ENCODE measurements around the gene SMO.
"Not testable (repeated sequence)": the region's sequence is repeated elsewhere in the genome, so short reads cannot be mapped to it uniquely, and the experiment has no call there.

The SMO gene

DNA sequence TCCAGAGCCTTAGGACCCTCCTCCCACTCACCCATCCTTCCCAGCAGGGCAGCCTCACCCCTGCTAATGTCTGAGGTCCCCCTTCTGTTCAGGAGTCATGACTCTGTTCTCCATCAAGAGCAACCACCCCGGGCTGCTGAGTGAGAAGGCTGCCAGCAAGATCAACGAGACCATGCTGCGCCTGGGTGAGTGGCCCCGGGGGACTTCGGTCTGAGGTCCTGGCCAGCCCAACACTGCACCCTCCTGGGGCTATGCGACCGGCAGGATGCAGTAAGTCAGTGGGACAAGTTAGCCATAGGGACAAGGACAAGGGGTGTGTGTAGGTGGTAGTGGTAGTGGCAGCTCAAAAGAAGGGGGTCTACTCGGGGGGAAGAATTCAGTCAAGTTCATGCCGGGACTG lies 20.2 kb downstream of the SMO start:
- DNase-seq (ENCODE audit: low read depth in 2 of 2): no peak

DNA sequence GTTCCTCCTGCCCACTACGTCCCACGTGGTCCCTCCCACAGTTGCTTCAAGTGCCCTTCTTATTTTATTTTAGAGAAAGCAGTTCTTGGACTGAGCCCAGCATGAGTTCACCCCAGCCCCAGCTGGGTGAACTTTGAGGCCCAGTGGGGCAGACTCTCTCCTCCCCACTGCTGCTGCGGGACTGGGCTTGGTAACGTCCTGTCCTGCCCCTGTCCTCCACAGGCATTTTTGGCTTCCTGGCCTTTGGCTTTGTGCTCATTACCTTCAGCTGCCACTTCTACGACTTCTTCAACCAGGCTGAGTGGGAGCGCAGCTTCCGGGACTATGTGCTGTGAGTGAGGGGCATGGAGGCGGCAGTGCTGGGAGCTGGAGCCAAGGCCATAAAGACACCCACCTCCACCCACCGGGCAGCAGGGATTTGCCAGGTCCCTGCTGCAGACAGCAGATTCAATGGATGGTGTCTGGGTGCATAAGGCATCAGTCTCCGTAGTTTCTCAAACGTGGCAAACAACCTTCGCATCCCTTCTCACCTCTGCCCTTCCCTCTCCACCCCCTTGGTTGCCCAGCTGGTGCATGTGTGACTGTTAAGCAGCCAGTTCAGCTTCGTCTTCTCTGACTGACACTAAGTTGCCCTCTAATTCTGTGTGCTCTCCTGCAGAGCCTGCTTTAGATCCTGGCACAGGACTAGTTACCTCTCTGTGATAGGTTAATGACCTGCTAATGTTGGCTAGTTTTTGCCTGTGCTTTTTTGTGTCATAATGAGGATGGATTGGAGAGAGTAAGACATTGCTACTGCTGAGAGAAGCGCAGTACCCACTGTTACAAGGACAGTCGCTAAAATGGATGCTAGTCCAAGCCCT lies 20.9 kb downstream of the SMO start:
- DNase-seq (ENCODE audit: low read depth in 2 of 2): no peak

DNA sequence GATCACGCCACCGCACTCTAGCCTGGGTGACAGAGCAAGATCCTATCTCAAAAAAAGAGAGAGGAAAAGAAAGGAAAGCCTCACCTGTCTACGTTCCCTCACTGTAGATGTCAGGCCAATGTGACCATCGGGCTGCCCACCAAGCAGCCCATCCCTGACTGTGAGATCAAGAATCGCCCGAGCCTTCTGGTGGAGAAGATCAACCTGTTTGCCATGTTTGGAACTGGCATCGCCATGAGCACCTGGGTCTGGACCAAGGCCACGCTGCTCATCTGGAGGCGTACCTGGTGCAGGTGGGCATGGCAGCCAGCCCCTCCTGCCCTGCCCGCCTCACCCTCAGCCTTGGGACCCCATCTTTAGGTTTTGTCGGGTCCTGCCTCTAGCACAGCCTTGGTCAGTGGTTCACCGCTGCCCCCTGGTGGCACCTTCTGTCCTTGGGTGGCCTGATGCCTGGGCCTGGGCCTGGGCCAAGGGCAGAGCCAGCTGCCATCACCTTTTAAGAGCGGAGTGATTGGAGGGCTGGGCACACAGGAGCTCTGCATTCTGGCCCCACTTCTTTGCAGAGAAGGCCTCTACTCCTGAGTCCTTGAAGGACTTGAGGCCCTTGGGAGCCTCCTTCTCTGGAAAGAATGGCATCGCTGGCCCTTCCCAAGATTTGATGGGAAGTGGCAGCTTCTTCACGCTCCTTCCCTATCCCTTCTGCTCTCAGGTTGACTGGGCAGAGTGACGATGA lies 22.0 kb downstream of the SMO start:
- DNase-seq (ENCODE audit: low read depth in 2 of 2): peak; percentile 18 to 42

DNA sequence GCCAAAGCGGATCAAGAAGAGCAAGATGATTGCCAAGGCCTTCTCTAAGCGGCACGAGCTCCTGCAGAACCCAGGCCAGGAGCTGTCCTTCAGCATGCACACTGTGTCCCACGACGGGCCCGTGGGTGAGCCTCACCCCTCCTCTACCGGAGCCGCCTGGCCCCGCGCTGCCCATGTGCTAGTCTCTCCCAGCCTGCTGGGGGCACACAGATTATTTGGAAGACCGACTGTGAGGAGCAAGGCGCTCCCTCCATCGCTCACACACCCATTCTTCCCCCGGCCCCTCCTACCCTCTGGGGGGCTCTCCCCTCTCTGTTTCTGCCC lies 22.5 kb downstream of the SMO start:
- no peak for DNase-seq (ENCODE audit: low read depth in 2 of 2)

DNA sequence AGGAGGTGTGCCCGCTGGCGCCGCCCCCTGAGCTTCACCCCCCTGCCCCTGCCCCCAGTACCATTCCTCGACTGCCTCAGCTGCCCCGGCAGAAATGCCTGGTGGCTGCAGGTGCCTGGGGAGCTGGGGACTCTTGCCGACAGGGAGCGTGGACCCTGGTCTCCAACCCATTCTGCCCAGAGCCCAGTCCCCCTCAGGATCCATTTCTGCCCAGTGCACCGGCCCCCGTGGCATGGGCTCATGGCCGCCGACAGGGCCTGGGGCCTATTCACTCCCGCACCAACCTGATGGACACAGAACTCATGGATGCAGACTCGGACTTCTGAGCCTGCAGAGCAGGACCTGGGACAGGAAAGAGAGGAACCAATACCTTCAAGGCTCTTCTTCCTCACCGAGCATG lies 23.7 kb downstream of the SMO start:
- DNase-seq (ENCODE audit: low read depth in 2 of 2): no peak

DNA sequence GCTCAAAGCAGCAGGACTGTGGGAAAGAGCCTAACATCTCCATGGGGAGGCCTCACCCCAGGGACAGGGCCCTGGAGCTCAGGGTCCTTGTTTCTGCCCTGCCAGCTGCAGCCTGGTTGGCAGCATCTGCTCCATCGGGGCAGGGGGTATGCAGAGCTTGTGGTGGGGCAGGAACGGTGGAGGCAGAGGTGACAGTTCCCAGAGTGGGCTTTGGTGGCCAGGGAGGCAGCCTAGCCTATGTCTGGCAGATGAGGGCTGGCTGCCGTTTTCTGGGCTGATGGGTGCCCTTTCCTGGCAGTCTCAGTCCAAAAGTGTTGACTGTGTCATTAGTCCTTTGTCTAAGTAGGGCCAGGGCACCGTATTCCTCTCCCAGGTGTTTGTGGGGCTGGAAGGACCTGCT lies 24.2 kb downstream of the SMO start:
- DNase-seq (ENCODE audit: low read depth in 2 of 2): no peak

DNA sequence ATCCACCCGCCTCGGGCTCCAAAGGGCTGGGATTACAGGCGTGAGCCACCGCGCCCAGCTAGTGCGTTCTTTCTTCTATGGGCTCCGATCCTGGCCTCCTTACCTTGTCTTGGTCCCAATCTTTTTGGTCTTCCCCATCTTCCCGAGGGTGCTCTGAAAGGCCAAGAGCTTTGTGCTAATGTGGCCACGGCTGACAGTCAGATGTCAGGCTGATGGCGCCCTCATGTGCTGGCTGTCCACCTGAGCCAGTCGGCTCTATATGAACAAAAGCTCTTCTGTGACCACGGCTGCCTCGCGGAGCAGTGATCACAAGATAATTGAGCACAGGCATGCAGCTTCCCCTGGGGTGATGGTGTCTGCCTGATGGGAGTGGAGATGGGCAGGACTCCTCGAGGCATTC lies 25.4 kb downstream of the SMO start:
- DNase-seq (ENCODE audit: low read depth in 2 of 2): no peak

DNA sequence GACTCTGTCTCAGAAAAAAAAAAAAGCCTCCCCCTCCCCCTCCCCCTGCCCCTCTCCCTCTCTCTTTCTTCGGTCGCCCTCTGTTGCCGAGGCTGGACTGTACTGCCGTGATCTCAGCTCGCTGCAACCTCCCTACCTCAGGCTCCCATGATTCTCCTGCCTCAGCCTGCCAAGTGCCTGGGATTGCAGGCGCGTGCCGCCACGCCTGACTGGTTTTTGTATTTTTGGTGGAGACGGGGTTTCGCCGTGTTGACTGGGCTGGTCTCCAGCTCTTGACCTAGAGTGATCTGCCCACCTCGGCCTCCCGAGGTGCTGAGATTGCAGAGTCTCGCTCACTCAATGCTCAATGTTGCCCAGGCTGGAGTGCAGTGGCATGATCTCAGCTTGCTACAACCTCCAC lies 27.3 kb downstream of the SMO start:
- DNase-seq (ENCODE audit: low read depth in 2 of 2): not testable (repeated sequence)

DNA sequence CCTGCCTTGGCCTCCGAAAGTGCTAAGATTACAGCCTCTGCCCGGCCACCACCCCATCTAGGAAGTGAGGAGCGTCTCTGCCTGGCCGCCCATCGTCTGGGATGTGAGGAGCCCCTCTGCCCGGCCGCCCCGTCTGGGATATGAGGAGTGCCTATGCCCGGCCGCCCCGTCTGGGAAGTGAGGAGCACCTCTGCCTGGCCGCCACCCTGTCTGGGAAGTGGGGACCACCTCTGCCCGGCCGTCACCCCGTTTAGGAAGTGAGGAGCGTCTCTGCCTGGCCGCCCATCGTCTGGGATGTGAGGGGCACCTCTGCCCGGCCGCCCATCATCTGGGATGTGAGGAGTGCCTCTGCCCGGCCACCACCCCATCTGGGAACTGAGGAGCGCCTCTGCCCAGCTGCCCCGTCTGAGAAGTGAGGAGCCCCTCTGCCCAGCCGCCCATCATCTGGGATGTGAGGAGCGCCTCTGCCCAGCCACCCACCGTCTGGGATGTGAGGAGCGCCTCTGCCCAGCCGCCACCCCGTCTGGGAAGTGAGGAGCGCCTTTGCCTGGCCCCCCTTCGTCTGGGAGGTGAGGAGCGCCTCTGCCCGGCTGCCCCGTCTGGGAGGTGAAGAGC lies 27.8 kb downstream of the SMO start:
- DNase-seq (ENCODE audit: low read depth in 2 of 2): not testable (repeated sequence)

DNA sequence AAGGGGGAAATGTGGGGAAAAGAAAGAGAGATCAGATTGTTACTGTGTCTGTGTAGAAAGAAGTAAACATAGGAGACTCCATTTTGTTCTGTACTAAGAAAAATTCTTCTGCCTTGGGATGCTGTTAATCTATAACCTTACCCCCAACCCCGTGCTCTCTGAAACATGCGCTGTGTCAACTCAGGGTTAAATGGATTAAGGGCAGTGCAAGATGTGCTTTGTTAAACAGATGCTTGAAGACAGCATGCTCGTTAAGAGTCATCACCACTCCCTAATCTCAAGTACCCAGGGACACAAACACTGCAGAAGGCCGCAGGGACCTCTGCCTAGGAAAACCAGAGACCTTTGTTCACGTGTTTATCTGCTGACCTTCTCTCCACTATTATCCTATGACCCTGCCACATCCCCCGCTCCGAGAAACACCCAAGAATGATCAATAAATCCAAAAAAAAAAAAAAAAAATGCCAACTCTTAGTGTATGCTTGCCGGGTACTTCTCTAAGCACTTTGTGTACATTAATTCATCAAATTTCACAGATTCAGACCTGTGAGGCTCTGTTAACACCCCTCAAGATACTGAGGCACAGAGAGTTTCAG lies 28.5 kb downstream of the SMO start:
- DNase-seq (ENCODE audit: low read depth in 2 of 2): not testable (repeated sequence)

DNA sequence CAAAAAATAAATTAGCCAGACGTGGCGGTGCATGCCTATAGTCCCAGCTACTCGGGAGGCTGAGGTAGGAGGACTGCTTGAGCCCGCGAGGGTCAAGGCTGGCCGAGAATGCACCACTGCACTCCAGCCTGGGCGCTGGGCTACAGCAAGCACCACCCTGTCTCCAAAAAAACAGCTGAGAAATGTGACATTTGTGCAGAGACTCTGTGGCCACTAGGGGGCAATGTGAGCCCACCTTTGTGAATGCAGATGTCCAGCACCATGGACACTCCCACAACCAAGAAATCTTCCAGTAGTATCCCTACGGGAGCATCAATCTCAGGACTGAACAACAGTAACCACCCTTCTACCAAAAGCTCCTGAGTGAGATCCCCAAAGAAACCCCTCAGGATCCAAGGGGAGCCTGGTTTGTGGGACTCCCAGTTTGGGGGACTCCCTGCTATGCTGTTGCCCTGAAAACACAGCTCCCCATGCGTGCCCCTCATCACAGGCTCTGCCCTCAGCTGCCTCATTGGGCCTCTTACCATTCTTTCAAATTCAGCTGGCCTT lies 30.2 kb downstream of the SMO start:
- DNase-seq (ENCODE audit: low read depth in 2 of 2): peak; percentile 51 to 63

DNA sequence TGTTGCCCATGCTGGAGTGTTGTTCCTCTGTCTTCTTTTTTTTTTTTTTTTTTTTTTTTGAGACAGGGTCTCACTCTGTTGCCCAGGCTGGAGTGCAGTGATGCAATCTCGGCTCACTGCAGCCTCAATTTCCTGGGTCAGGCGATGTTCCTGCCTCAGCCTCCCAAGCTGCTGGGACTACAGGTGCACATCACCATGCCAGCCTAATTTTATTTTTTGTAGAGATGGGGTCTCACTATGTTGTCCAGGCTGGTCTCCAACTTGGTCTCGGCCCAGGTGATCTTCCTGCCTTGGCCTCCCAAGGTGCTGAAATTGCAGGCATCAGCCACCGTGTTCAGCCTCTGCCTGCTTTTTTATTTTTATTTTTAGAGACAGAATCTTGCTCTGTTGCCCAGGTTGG lies 30.7 kb downstream of the SMO start:
- DNase-seq (ENCODE audit: low read depth in 2 of 2): not testable (repeated sequence)

DNA sequence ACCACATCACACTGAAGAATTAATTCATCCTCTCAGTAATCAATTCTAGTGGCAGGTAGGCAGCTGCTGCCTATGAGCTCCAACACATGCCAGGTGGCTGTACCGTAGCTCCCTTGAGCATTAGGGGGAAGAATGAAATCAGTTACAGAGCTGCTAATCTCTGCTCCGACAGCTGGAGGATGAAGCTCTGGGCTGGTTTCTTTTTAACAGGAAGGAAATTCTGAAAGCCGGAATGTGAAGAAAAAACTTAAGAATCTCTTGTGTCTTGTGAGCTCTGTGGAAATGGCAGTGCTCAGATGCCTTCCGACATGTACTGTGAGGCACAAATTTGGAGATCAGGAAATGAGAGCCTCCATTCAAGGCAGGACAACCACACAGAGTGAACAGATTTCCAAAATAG lies 33.6 kb downstream of the SMO start:
- no peak for DNase-seq (ENCODE audit: low read depth in 2 of 2)

DNA sequence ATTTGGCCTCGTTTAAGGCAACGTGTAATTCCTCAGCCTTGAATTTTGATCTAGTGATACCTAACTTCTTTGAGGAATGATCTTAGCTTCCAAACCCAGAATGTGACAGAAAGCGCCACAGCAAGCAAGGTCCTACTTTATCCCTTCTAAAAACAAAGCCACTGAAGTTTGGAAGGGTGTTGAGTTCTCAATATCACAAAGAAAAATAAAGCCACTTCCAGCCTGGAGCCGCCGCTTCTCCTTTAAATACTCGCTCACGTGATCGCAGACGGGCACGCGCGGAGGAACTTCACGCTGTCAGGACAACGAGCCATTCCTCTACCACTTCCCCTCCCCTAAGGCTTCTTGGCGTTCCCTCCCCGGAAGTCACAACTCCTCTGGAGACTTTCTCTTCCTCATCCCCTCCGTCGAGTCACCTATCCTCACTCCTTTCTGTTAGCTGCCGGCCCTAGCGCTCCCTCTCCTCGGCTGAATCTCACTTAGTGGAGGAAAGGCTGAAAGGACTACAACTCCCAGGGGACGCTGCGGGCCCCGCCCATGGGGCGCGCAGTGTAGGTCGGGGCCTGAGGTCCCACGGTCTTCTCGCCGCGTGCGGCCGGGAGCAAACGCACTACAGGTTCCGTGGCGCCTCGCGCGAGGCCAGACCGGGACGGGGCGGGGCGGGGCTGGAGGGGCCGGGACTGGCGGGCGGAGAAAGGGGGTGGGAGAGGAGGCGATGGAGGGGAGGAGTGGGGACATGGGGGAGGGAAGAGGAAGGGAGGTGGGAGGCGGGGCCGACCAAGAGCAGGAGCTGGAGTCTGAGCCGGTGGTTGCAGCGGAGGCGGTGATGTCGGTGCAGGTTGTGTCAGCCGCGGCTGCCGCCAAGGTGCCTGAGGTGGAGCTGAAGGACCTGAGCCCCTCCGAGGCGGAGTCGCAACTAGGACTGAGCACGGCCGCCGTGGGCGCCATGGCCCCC lies 36.1 kb downstream of the SMO start, which contains the start of gene AHCYL2:
TSS of gene AHCYL2 (plus strand) at position 780 of the 955 bp plus-strand sequence.
- DNase-seq (ENCODE audit: low read depth in 2 of 2): peak; percentile 96 to 97

DNA sequence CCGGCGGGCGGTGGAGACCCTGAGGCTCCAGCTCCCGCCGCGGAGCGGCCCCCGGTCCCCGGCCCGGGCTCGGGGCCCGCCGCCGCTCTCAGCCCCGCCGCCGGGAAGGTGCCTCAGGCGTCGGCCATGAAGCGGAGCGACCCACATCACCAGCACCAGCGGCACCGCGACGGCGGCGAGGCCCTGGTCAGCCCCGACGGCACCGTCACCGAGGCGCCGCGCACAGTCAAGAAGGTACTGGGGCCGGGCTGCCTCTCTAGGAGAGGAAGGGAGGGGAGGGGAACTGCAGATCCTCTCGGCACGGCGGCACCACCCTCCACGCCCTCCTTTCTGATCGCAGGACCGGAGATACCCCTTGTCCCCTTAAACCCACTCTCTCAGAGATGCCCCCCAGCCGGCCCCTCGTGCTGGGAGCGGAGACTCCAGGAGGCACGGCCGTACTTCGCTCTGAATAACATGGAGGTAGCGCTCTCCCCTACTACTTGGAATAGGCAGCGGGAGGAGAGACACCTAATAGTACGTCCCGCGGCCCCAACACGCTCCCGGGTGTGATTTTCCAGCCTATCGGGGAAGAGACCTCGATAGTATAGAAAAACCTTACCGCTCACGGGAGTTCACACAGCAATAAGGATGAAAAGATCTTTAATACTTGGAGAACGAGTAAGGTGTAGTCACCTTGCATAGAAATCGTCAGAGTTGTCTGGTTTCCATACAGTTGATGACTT lies 36.9 kb downstream of the SMO start:
- DNase-seq (ENCODE audit: low read depth in 2 of 2): peak; percentile 8 to 28

DNA sequence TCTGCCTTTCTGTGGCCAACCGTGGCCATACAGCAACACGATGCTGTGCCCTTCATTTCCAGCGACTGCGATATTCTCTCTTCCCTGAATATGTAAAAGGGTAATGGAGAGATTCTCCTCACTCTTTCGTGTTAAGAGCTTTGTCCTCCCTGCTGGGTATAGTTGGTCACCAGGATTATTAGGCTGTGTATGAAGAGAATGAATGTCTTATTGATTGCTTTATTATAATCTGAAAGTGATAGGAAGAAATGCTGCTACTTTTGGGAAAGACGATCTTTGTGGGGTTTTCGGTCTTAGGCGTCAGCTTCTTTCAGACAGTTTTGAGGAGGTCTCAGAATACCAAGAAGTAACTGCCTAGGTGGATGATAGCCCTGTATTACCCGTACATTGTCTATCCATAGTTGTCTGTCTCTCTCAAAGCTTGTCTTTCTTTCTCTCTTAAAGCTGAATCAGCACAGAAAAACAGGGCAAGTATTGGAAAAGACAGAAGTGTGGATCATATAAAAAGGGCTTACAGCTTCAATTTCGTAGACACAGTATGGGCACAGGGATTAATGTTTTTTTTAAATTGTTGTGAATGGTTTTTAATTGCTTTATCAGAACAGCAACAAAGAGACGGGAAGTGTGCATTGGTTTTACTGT lies 37.6 kb downstream of the SMO start:
- no peak for DNase-seq (ENCODE audit: low read depth in 2 of 2)

DNA sequence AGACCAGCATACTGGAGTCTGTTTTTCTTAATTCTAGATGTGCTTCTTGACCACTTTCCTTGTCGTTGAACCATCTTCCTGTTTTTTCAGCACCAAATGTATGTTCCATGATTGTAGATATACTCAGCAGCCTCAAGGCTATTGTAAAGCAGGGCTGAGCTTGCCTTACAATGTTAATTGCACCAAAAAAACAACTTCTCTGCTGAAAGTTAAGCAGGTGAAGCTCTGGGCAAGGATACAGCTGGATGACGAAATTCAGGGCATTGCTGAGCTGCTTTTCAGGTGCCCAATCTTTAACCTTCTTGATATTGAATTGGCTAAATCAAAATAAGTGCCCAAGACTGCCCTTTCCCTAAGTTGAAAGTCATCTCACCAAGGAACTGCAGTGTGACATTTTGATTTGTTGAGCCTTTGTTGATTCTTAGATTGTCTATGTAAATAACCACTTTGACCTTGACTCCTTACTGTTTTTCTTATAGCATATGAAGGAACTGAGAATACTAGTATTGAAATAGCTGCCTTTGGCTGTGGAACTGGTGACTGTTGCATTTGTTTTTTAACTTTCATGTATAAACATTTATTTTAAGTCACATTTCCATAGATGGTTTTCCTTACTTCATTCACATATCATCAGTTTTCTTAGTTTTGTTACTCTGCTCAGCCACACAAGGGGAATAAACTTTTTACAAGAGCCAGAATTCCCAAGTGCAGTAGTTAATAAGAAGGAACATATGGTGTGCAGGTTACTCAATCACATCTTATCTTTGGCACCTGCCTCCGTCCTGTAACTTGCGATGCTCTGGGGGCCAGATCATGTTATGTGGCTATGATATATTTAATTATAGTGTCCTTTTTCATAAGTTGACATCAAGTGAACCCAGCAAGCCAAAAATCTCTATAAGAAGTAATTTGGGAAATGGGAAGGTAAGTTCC lies 39.5 kb downstream of the SMO start:
- DNase-seq (ENCODE audit: low read depth in 2 of 2): no peak

DNA sequence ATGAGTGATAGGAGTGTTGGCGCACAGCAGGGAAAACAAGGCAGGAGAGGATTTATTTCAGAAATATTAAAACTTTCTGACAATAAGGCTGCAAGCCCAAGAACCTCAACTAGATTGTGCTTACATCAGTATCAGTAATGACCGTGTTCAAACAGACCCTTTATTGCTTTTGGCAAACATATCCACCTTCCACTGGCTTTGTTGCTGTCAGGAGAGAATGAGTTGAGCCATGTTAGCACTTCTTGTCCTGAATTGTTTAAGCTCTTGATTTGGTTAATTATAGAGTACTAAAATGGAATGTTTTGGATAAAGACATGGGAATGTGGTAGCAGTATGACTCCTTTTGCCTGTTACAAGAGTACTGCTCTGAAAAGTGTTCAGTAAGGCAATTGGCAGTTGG lies 40.2 kb downstream of the SMO start:
- DNase-seq (ENCODE audit: low read depth in 2 of 2): no peak

DNA sequence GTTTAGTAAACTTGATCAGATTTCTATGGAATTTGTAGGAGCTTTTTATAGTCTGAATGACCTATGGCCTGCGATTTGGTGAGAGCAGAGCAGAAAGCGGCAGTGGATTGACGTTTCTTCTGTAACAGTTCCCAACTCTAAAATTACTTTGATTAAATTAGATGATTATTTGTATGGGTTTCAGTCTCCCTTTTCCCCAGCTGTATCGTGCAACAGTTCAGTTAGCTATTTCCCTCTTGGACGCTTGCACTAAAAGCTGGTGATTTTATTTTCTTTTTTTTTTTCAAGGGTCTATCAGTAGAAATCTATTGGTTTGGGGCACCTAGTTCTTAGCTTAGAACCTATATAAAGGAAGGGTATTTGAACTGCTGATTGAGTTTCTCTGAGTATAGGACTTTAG lies 43.2 kb downstream of the SMO start:
- no peak for DNase-seq (ENCODE audit: low read depth in 2 of 2)
